GM21526 (cell line): ENCODE measurements around the gene TESK2.
"Not testable (repeated sequence)": the region's sequence is repeated elsewhere in the genome, so short reads cannot be mapped to it uniquely, and the experiment has no call there.

Experiments
- ATAC-seq: cut with Tn5 transposase; IDR thresholded peaks from one replicate; pipeline ENCODE4 v1.9.1; 2021; ENCODE audit warnings: moderate library complexity; ENCODE audit not compliant: unreplicated experiment, low FRiP score

Gene TESK2

GRCh38 chr1:45477646-45478045 lies 13.3 kb downstream of the TESK2 start:
- ATAC-seq: no peak

DNA sequence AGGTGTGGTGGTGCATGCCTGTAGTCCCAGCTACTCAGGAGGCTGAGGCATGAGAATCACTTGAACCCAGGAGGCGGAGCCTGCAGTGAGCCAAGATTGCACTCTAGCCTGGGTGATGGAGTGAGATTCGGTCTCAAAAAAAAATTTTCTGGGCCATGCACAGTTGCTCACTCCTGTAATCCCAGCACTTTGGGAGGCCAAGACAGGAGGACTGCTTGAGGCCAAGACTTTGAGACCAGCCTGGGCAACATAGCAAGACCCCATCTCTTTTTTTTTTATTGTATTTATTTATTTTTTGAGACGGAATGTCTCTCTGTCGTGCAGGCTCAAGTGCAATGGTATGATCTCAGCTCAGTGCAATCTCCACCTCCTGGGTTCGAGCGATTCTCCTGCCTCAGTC lies 16.8 kb downstream of the TESK2 start:
- not testable (repeated sequence) for ATAC-seq

DNA sequence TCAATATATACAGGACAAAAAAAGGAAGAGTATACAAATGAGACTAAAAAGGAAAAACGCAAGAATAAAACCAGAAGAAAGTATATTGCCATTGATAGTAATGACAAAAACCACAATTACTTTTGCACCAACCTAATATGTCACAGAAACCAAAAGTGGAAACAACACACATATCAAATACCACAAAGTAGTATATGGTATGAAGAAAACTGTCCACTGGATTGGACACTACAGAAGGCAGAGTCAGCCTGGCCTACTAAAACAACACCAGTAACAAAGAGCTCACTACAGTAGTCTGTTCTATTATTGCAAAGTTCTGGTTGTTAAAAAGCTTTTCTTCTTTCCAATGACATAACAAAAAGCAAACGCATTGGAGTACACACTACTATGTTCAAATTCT lies 17.7 kb downstream of the TESK2 start:
- ATAC-seq: no peak

GRCh38 chr1:45470306-45470798 lies 20.6 kb downstream of the TESK2 start:
- no peak for ATAC-seq

- not testable (repeated sequence) for ATAC-seq
These were observed 23.6 kb downstream of the TESK2 start for GRCh38 chr1:45467353-45467752.

DNA sequence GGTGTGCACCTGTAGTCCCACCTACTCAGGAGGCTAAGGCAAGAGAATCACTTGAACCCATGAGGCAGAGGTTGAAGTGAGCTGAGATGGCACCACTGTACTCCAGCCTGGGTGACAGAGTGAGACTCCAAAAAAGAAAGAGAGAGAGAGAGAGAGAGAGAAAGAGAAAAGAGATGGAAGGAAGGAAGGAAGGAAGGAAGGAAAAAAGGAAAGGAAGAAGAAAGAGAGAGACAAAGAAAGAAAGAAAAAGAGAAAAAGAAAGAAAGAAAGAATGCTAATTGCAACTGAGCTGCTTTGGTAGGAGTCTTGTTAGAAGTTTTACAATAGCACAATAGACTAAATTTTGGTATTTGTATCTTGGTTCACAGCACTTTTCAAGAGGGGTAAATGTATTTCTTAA lies 25.7 kb downstream of the TESK2 start:
- ATAC-seq: no peak

DNA sequence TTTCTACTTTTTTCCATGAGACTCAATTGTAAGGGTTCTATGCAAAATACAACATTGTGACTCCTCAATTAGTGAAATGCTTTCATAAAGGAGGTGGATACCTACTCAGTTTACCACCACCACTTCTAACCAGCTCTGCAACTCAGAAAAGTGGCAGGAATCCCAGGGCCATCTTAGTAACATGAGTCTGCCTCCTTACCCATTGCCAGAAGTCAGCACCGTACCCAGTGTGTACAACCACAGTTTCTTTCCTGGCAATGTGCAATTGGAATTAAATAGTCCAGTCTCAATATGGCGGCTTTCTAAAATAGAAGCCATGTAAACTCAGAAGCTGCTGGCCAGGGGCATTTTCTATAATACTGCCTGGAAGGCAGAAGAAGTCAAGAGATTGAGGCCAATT lies 32.1 kb downstream of the TESK2 start:
- ATAC-seq: no peak

- ATAC-seq: no peak
These were observed 34.4 kb downstream of the TESK2 start for GRCh38 chr1:45456531-45456930.

- ATAC-seq: no peak
These were observed 35.8 kb downstream of the TESK2 start for GRCh38 chr1:45455162-45455561.

- ATAC-seq: no peak
These were observed 36.5 kb downstream of the TESK2 start for GRCh38 chr1:45454464-45454863.

DNA sequence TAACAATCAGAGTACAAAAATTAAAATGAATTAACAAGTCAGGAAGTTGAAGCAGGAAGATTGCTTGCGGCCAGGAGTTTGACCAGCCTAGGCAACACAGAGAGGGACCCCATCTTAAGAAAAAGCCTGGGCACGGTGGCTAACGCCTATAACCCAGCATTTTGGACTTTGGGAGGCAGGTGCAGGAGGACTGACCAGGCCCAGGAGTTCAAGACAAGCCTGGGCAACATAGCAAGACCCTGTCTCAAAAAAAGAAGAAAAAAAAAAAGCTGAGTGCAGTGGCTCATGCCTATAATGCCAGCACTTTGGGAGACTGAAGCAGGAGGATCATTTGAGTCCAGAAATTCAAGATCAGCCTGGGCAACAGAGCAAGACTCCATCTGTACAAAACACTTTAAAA lies 38.5 kb downstream of the TESK2 start:
- no peak for ATAC-seq

DNA sequence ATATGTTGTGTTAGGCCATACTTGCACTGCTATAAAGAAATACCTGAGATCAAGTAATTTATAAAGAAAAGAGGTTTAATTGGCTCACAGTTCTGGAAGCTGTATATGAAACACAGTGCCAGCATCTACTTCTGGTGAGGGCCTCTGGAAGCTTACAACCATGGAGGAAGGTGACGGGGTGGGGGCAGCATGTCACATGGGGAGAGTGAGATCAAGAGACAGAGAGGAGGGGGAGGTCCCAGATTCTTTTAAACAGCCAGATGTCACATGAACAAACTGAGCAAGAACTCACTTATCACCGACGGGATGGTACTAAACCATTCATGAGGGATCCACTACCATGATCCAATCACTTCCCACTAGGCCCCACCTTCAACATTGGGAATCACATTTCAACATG lies 42.6 kb downstream of the TESK2 start:
- ATAC-seq: no peak

- ATAC-seq: no peak
These were observed 43.9 kb downstream of the TESK2 start for GRCh38 chr1:45446950-45447672.

- no peak for ATAC-seq
These were observed 44.4 kb downstream of the TESK2 start for GRCh38 chr1:45446530-45446929.

GRCh38 chr1:45444609-45445131 lies 46.3 kb downstream of the TESK2 start:
- no peak for ATAC-seq

GRCh38 chr1:45443580-45444446 lies 47.1 kb downstream of the TESK2 start:
- ATAC-seq: no peak

- ATAC-seq: no peak
These were observed 48.7 kb downstream of the TESK2 start for GRCh38 chr1:45442272-45442671.

DNA sequence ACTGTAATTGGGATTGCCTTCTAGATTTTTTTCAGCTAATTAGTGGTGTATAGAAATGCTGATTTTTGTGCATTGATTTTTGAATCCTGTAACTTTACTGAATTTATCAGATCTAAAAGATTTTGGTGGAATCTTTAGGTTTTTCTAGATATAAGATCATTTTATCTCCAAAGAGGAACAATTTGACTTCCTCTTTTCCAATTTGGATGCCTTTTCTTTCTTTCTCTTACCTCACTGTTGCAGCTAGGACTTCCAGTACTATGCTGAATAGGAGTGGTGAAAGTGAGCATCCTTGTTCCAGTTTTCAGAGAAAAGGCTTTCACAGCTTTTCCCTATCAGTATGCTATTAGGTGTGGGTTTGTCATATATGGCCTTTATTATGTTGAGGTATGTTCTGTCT lies 53.6 kb downstream of the TESK2 start:
- no peak for ATAC-seq

- ATAC-seq: no peak
These were observed 60.5 kb downstream of the TESK2 start for GRCh38 chr1:45430490-45430889.

DNA sequence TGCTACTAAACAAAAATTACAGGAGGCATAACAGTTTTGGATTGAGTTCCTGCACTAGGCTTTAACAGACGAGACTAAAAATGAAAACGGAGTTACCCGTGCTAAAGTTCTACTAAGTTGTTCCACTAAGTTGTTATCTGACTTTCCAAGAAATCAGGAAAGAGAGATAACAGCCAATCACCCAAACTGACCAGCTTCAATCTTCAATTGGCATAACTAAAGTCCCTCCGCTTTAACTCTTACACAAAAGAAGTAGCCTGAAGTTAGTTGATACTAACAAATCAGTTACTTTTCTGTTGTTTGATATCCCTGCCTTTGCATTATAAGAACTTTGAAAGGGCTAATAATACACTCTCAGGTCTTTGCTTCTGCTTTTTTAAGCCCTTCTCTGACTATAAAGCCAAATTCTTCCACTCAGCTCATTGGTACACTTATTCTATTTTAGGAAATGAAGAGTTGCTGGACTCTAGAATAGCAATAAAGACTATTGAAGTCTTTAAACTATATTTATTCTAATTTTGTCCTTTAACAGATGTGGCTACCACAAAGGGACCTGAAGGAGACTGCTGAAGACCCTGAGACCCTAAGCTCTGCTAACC lies 61.3 kb downstream of the TESK2 start:
- no peak for ATAC-seq
